HEK293 (cell line): ENCODE measurements around the gene CSF2.

Source experiments
- CTCF ChIA-PET: fragments of 350-600 bp; formaldehyde crosslinking; extraction: SDS; loops from one replicate; lab custom pipeline; 2021; ENCODE audit warnings: antibody characterized with exemption; lab: Yijun Ruan, JAX
- POLR2A ChIA-PET: fragments of 300-600 bp; formaldehyde crosslinking; extraction: SDS; loops from one replicate; lab custom pipeline; 2020; ENCODE audit warnings: antibody characterized with exemption, inconsistent platforms; lab: Yijun Ruan, JAX
- H3K27ac ChIP-seq: fragments of 200-500 bp; sonication (Bioruptor generic); 2 replicates; pipeline ENCODE4 v1.5.1; 2014; ENCODE audit warnings: low read depth, low read length, control low read depth, inconsistent platforms; ENCODE audit errors: extremely low read depth
- H3K36me3 ChIP-seq, 2 experiments: fragments of 200-500 bp in 1 of 2; sonication (Bioruptor generic) in 1 of 2; 1 replicate in 1 of 2; 2 replicates in 1 of 2; pipeline ENCODE4 v1.5.1; 2014 to 2017; ENCODE audit warnings: inconsistent platforms in 2 of 2, low read length in 2 of 2; ENCODE audit not compliant: control insufficient read depth in 2 of 2, insufficient read depth in 1 of 2
- H3K4me1 ChIP-seq: fragments of 200-500 bp; sonication (Bioruptor generic); 2 replicates; pipeline ENCODE4 v1.5.1; 2014; ENCODE audit warnings: mild to moderate bottlenecking, low read length, inconsistent platforms; ENCODE audit not compliant: control insufficient read depth, insufficient read depth
- H3K4me3 ChIP-seq: 2 replicates; pipeline ENCODE4 v1.5.1; 2011; ENCODE audit warnings: low read depth, mild to moderate bottlenecking, control low read depth, low read length, moderate library complexity
- H3K9me3 ChIP-seq: fragments of 200-500 bp; sonication (Bioruptor generic); 2 replicates; pipeline ENCODE4 v1.5.1; 2014; ENCODE audit warnings: low read depth, low read length, inconsistent platforms; ENCODE audit not compliant: control insufficient read depth, insufficient read depth
- AEBP2 ChIP-seq: fragments of 450-650 bp; formaldehyde crosslinking; IDR thresholded peaks from 2 replicates; pipeline ENCODE4 v1.5.1; 2016; ENCODE audit warnings: missing biosample characterization, missing genetic modification characterization, borderline replicate concordance
- CTCF ChIP-seq: fragments of 450-650 bp; formaldehyde crosslinking; IDR thresholded peaks from 2 replicates; pipeline ENCODE4 v1.5.1; 2016; ENCODE audit warnings: missing biosample characterization, missing genetic modification characterization
- ELK4 ChIP-seq: IDR thresholded peaks from 2 replicates; pipeline ENCODE4 v1.6.1; 2011; ENCODE audit warnings: mild to moderate bottlenecking, low read depth, low read length, borderline replicate concordance
- FEZF1 ChIP-seq: fragments of 450-650 bp; formaldehyde crosslinking; IDR thresholded peaks from 2 replicates; pipeline ENCODE4 v1.5.1; 2016; ENCODE audit warnings: missing biosample characterization, missing genetic modification characterization
- GFI1B ChIP-seq: fragments of 450-650 bp; formaldehyde crosslinking; IDR thresholded peaks from 2 replicates; pipeline ENCODE4 v1.5.1; 2016; ENCODE audit warnings: missing biosample characterization, missing genetic modification characterization
- HOXA7 ChIP-seq: sonication (generic); formaldehyde crosslinking; IDR thresholded peaks from 2 replicates; pipeline ENCODE4 v1.8.1; 2022; ENCODE audit warnings: missing genetic modification reagents, borderline replicate concordance
- MYNN ChIP-seq: fragments of 450-650 bp; formaldehyde crosslinking; IDR thresholded peaks from 2 replicates; pipeline ENCODE4 v1.5.1; 2016; ENCODE audit warnings: missing biosample characterization, missing genetic modification characterization, borderline replicate concordance
- REST ChIP-seq: fragments of 450-650 bp; formaldehyde crosslinking; IDR thresholded peaks from 2 replicates; pipeline ENCODE4 v1.5.1; 2016; ENCODE audit warnings: missing biosample characterization, missing genetic modification characterization
- SP7 ChIP-seq: fragments of 450-650 bp; formaldehyde crosslinking; IDR thresholded peaks from 2 replicates; pipeline ENCODE4 v1.5.1; 2016; ENCODE audit warnings: missing biosample characterization, missing genetic modification characterization
- TCF7L2 ChIP-seq: IDR thresholded peaks from 2 replicates; pipeline ENCODE4 v1.6.1; 2011; ENCODE audit warnings: low read depth, mild to moderate bottlenecking, inconsistent platforms, low read length, moderate library complexity, borderline replicate concordance
- WT1 ChIP-seq: fragments of 450-650 bp; formaldehyde crosslinking; IDR thresholded peaks from 2 replicates; pipeline ENCODE4 v1.5.1; 2016; ENCODE audit warnings: missing biosample characterization, missing genetic modification characterization
- ZNF10 ChIP-seq: fragments of 450-650 bp; formaldehyde crosslinking; IDR thresholded peaks from 2 replicates; pipeline ENCODE4 v1.5.1; 2017; ENCODE audit warnings: missing biosample characterization, missing genetic modification characterization
- ZNF18 ChIP-seq: fragments of 450-650 bp; formaldehyde crosslinking; IDR thresholded peaks from 2 replicates; pipeline ENCODE4 v1.5.1; 2016; ENCODE audit warnings: missing biosample characterization, missing genetic modification characterization
- ZNF239 ChIP-seq: fragments of 450-650 bp; formaldehyde crosslinking; IDR thresholded peaks from 2 replicates; pipeline ENCODE4 v1.5.1; 2016; ENCODE audit warnings: missing biosample characterization, missing genetic modification characterization
- ZNF302 ChIP-seq: fragments of 450-650 bp; formaldehyde crosslinking; IDR thresholded peaks from 2 replicates; pipeline ENCODE4 v1.5.1; 2016; ENCODE audit warnings: missing biosample characterization, missing genetic modification characterization, low read depth
- ZNF324 ChIP-seq: fragments of 450-650 bp; formaldehyde crosslinking; IDR thresholded peaks from 2 replicates; pipeline ENCODE4 v1.5.1; 2016; ENCODE audit warnings: missing biosample characterization, missing genetic modification characterization
- ZNF426 ChIP-seq: fragments of 450-650 bp; formaldehyde crosslinking; IDR thresholded peaks from 2 replicates; pipeline ENCODE4 v1.5.1; 2017; ENCODE audit warnings: missing biosample characterization, missing genetic modification characterization, mild to moderate bottlenecking, inconsistent platforms, moderate library complexity
- ZNF473 ChIP-seq: fragments of 450-650 bp; formaldehyde crosslinking; IDR thresholded peaks from 2 replicates; pipeline ENCODE4 v1.5.1; 2017; ENCODE audit warnings: missing biosample characterization, missing genetic modification characterization
- ZNF513 ChIP-seq: fragments of 450-650 bp; IDR thresholded peaks from 2 replicates; pipeline ENCODE4 v1.5.1; 2018; ENCODE audit warnings: missing biosample characterization, missing genetic modification characterization
- ZNF580 ChIP-seq: fragments of 450-650 bp; formaldehyde crosslinking; IDR thresholded peaks from 2 replicates; pipeline ENCODE4 v1.5.1; 2016; ENCODE audit warnings: missing biosample characterization, missing genetic modification characterization
- ZNF626 ChIP-seq: fragments of 450-650 bp; sonication (Bioruptor Pico); formaldehyde crosslinking; IDR thresholded peaks from 2 replicates; pipeline ENCODE4 v1.5.1; 2018; ENCODE audit warnings: missing biosample characterization, missing genetic modification characterization, inconsistent platforms
- ZNF639 ChIP-seq: fragments of 450-650 bp; formaldehyde crosslinking; IDR thresholded peaks from 2 replicates; pipeline ENCODE4 v1.5.1; 2016; ENCODE audit warnings: missing biosample characterization, missing genetic modification characterization
- ZNF785 ChIP-seq: fragments of 450-650 bp; formaldehyde crosslinking; IDR thresholded peaks from 2 replicates; pipeline ENCODE4 v1.5.1; 2016; ENCODE audit warnings: missing biosample characterization, missing genetic modification characterization

Gene CSF2

GRCh38 chr5:132110195-132110594, 36.6 kb downstream of the CSF2 start (continued):
- no peak for TF ChIP-seq MYNN (tag by site-specific recombination)
- TF ChIP-seq ZNF18: no peak
- TF ChIP-seq ZNF513 (tag by site-specific recombination): no peak
- TF ChIP-seq ZNF302 (tag by site-specific recombination): no peak
- no peak for TF ChIP-seq ELK4
- no peak for TF ChIP-seq ZNF626 (tag by site-specific recombination)
- no peak for TF ChIP-seq TCF7L2
- no peak for TF ChIP-seq ZNF785 (tag by site-specific recombination)

- Histone ChIP-seq H3K4me3 (no peak overlapping the region), H3K9me3 (no peaks in the 10 kb centered on the region), H3K4me1 (no peaks in the 10 kb centered on the region), H3K27ac (no peak overlapping the region), H3K36me3 (no peaks in the 10 kb centered on the region)
- ChIA-PET POLR2A (no interaction called here), CTCF (no interaction called here)
- TF ChIP-seq ZNF10 (tag by site-specific recombination) (no peak), ZNF239 (tag by site-specific recombination) (no peak), ZNF580 (tag by site-specific recombination) (no peak), CTCF (tag by site-specific recombination) (no peak), ZNF426 (tag by site-specific recombination) (no peak), ZNF473 (tag by site-specific recombination) (no peak), HOXA7 (CRISPR knock-in tag) (no peak), REST (no peak), WT1 (tag by site-specific recombination) (no peak), AEBP2 (no peak), ZNF324 (tag by site-specific recombination) (no peak), ZNF639 (tag by site-specific recombination) (no peak), FEZF1 (tag by site-specific recombination) (no peak), GFI1B (tag by site-specific recombination) (no peak), SP7 (no peak)
Observed at GRCh38 chr5:132110930-132111329, 37.3 kb downstream of the CSF2 start.
